Measurements from ENCODE around the gene EPB41L4B. TPM values are rescaled to one million over a fixed set of nuclear protein-coding genes. Genes with fewer than 3 reads are reported as not detected.

EPB41L4B gene
- total RNA-seq, 2 donors from 2014 or later: 6.4 to 6.6 TPM

DNA sequence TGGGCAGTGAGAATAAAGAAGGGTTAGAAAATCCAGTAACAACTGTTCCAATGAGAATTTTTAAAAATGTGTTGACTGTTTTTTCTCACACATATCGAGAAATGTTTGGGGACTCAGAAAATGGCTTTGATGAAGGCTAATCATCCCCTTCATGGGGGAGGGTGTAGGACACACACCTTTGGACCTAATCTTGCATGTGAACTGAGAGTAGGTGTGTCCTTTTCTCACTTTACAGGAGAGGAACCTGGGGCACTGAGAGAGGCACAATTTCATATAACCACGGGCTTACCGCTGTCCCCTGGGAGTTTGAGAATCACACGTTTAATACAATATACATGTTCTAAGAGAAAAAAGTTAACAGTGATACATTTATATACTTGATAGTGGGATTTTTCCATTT, 171.1 kb downstream of the EPB41L4B start:
- TF ChIP-seq, protein P1, sequence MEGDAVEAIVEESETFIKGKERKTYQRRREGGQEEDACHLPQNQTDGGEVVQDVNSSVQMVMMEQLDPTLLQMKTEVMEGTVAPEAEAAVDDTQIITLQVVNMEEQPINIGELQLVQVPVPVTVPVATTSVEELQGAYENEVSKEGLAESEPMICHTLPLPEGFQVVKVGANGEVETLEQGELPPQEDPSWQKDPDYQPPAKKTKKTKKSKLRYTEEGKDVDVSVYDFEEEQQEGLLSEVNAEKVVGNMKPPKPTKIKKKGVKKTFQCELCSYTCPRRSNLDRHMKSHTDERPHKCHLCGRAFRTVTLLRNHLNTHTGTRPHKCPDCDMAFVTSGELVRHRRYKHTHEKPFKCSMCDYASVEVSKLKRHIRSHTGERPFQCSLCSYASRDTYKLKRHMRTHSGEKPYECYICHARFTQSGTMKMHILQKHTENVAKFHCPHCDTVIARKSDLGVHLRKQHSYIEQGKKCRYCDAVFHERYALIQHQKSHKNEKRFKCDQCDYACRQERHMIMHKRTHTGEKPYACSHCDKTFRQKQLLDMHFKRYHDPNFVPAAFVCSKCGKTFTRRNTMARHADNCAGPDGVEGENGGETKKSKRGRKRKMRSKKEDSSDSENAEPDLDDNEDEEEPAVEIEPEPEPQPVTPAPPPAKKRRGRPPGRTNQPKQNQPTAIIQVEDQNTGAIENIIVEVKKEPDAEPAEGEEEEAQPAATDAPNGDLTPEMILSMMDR (conservative IDR thresholded peaks at IDR 0.05): no peak
- H3K4me1 ChIP-seq (ENCODE audit: control insufficient read depth, insufficient read depth, low read length): no peaks in the 10 kb centered on the region
- Mint-ChIP-seq H3K36me3 (ENCODE audit: low read depth) (no peaks in the 10 kb centered on the region), H3K27ac (no peak overlapping the region), H3K4me1 (no peaks in the 10 kb centered on the region), H3K9me3 (peaks cover 27% of the 10 kb centered on the region), H3K4me3 (no peak overlapping the region), H3K27me3 (ENCODE audit: insufficient read depth) (peaks cover 6% of the 10 kb centered on the region)
- H3K9me3 ChIP-seq (ENCODE audit: control insufficient read depth, low read length): peaks cover 16% of the 10 kb centered on the region
- no peak overlapping the region for H3K4me3 ChIP-seq (ENCODE audit: low read length)
- no peaks in the 10 kb centered on the region for H3K27me3 ChIP-seq (ENCODE audit: control insufficient read depth, insufficient read depth, low read length, poor library complexity, severe bottlenecking)
- H3K9ac ChIP-seq (ENCODE audit: extremely low read depth, low read length, poor library complexity, severe bottlenecking): no peak overlapping the region
- no peak overlapping the region for H3K27ac ChIP-seq (ENCODE audit: low read depth, low read length)
- DNase-seq: no peak
- no peaks in the 10 kb centered on the region for H3K36me3 ChIP-seq (ENCODE audit: control insufficient read depth, insufficient read depth, low read length)
- 93% methylated on average over 3 of the region's 4 CpGs; no CpG with 5 or more reads in 1 of the 2 experiments for WGBS, 2 experiments (ENCODE audit: insufficient coverage in 1 of 2, insufficient read length in 1 of 2)

DNA sequence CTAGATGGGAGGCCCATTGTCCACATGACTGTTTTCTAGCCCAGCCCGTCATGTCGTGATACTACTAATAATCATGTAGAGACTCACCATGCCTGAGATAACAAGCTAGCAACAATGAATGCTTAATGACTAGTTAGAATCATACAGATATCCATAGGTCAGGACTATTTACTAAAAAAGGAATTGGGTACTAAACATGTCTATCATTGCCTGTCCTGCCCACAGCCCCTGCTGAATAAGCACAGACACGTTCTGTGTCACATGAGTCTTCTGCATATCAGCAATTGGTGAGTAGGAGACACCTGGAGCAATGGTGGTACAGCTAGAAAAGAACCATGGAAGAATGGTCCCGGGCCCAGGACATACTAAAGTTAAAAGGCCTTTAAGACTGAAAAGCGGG, 171.8 kb downstream of the EPB41L4B start:
- Mint-ChIP-seq H3K27me3 (ENCODE audit: insufficient read depth) (peaks cover 5% of the 10 kb centered on the region), H3K36me3 (ENCODE audit: low read depth) (no peaks in the 10 kb centered on the region), H3K9me3 (peaks cover 22% of the 10 kb centered on the region), H3K4me3 (no peak overlapping the region), H3K27ac (no peak overlapping the region), H3K4me1 (peaks cover 2% of the 10 kb centered on the region)
- no peaks in the 10 kb centered on the region for H3K4me1 ChIP-seq (ENCODE audit: control insufficient read depth, insufficient read depth, low read length)
- H3K36me3 ChIP-seq (ENCODE audit: control insufficient read depth, insufficient read depth, low read length): no peaks in the 10 kb centered on the region
- no peak overlapping the region for H3K9ac ChIP-seq (ENCODE audit: extremely low read depth, low read length, poor library complexity, severe bottlenecking)
- WGBS, 2 experiments (ENCODE audit: insufficient coverage in 1 of 2, insufficient read length in 1 of 2): 87 to 96% methylated on average over 5 of the region's 5 CpGs
- no peaks in the 10 kb centered on the region for H3K27me3 ChIP-seq (ENCODE audit: control insufficient read depth, insufficient read depth, low read length, poor library complexity, severe bottlenecking)
- H3K27ac ChIP-seq (ENCODE audit: low read depth, low read length): no peak overlapping the region
- no peak overlapping the region for H3K4me3 ChIP-seq (ENCODE audit: low read length)
- TF ChIP-seq, protein P1 (conservative IDR thresholded peaks at IDR 0.05): no peak
- DNase-seq: no peak
- peaks cover 16% of the 10 kb centered on the region for H3K9me3 ChIP-seq (ENCODE audit: control insufficient read depth, low read length)

DNA sequence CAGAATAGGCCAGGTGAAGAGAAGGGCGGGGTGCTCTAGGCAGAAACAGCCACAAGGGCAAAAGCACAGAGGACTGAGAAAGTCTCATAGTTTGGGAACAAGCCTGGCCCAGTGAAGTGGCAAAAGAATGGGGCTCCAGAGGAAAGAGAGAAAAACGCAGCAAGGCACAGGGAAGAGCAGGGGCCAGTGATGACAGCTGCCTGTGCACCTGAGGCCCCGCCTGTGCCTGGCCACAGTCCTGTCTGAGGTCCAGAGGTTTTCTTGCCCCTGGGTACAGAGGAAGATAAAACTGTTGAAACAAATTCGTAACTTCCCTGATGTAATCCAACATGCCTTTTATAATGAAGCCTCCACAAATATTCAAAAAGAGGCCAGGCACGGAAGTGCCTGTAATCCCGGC, 175.8 kb downstream of the EPB41L4B start:
- DNase-seq: no peak
- Mint-ChIP-seq H3K9me3 (no peaks in the 10 kb centered on the region), H3K36me3 (ENCODE audit: low read depth) (no peaks in the 10 kb centered on the region), H3K4me1 (peaks cover 17% of the 10 kb centered on the region), H3K27me3 (ENCODE audit: insufficient read depth) (peaks cover 2% of the 10 kb centered on the region), H3K27ac (no peak overlapping the region), H3K4me3 (no peak overlapping the region)
- 85% methylated on average over 6 of the region's 6 CpGs; no CpG with 5 or more reads in 1 of the 2 experiments for WGBS, 2 experiments (ENCODE audit: insufficient coverage in 1 of 2, insufficient read length in 1 of 2)
- Histone ChIP-seq H3K4me1 (ENCODE audit: control insufficient read depth, insufficient read depth, low read length) (peaks cover 5% of the 10 kb centered on the region), H3K9ac (ENCODE audit: extremely low read depth, low read length, poor library complexity, severe bottlenecking) (no peak overlapping the region), H3K36me3 (ENCODE audit: control insufficient read depth, insufficient read depth, low read length) (no peaks in the 10 kb centered on the region), H3K27ac (ENCODE audit: low read depth, low read length) (no peak overlapping the region), H3K9me3 (ENCODE audit: control insufficient read depth, low read length) (no peaks in the 10 kb centered on the region), H3K4me3 (ENCODE audit: low read length) (no peak overlapping the region), H3K27me3 (ENCODE audit: control insufficient read depth, insufficient read depth, low read length, poor library complexity, severe bottlenecking) (no peaks in the 10 kb centered on the region)
- TF ChIP-seq, protein P1 (conservative IDR thresholded peaks at IDR 0.05): no peak
